HL-60/S4 (cell line): ENCODE results near the gene IFNA14.
"Not testable (repeated sequence)": the region's sequence is repeated elsewhere in the genome, so short reads cannot be mapped to it uniquely, and the experiment has no call there.

Experiments
- in situ Hi-C: fragments of 300-500 bp; cut with MboI; formaldehyde crosslinking; loops from 2 replicates; pipeline ENCODE4 v1.14.3; 2022; ENCODE audit warnings: low sequenced_read_pairs

IFNA14 gene

DNA sequence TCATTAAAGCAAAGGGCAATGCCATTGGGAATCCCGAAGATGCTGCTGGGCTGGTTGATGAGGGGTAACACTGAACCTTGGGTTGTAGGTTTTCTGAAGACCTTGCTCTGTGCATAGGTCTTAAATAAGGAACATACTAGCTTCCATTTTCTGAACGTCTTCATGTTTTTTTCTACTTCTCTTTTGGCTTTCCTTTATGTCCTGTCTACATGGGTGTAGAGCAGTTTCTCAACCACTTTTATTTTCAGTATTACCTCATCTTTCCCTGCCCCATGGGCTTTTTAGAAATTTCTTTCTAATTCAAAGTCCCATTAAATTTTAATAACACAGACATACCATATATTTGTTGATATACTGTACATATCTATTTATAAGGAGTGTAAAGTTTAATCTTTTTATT lies at the start of gene IFNA14:
IFNA14 (minus strand) TSS at position 95 of the 400 bp plus-strand sequence; CDS start at position 25, 70 bp downstream.
- in situ Hi-C loops: no loop called here

DNA sequence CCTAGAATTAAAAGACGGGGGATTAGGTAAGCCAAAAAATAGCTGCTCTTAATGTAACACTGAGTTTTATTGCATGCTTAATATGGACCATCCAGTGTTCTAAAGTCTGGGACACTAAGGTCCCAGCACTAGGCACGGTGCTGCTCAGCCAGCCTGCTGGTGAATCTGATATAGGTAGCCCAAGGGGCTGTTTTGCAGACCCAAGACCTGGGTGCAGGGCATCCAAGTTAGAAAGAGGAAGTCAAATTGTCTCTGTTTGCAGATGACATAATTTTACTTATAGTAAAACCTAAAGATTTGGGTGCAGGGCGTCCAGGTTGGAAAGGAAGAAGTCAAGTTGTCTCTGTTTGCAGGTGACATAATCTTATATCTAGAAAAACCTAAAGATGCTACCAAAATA lies 47.5 kb upstream of the IFNA14 start:
- in situ Hi-C loops: no loop called here

DNA sequence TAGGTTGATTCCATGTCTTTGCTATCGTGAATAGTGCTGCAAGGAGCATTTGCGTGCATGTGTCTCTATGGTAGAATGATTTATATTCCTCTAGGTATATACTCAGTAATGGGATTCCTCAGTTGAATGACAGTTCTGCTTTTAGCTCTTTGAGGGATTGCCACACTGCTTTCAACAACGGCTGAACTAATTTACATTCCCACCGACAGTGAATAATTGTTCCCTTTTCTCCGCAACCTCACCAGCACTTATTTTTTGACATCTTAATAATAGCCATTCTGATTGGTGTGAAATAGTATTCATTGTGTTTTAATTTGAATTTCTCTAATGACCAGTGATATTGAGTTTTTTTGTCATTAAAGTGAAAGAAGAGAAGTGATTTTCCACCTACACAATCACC lies 46.9 kb upstream of the IFNA14 start:
- in situ Hi-C loops: no loop called here

DNA sequence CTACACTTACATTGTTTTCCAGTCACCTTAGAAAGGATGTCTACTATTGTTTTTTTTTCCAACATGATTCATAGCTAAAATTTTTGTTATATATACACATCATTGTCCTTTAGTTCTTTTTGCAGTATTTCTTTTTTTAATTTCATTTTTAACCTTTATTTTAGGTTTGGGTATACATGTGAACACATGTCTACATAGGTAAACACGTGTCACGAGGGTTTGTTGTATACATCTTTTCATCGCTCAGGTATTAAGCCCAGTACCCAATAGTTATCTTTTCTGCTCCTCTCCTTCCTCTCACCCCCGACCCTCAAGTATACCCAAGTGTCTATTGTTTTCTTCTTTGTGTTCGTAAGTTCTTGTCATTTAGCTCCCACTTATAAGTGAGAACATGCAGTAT lies 46.3 kb upstream of the IFNA14 start:
- in situ Hi-C loops: no loop called here

DNA sequence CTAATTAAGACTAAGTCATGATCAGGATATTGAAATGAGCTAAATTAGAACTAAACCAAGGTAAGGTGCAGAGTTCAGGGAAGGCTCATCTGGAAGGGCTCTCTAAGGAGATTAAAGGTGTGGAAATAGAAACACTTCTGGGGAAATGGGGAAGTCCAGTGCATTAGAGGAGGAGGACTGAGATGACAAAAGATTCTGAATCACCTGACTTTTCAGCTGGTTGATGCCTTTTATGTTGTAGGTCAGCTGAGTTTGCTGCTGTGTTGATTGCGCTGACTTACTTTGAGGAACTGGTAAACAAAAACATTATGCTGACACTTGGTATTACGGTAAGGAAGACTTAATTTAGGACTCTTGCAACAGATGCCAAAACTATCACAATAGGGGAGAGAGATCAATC lies 41.5 kb upstream of the IFNA14 start:
- in situ Hi-C loops: no loop called here

DNA sequence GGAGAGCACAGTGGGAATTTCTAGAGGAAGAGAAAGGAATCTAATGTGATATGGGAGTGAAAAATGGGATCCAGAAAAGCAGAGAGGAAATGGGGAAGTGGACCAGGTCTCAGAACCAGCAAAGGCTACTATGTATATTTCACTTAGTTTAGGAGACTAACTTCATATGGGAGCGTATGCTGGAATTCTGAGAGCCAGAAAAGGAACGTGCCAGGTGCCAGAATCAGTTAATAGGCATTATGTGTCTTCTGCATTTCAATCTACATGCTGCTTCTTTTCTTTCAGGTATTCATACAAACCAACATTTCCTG lies 28.5 kb upstream of the IFNA14 start:
- in situ Hi-C loops: no loop called here

DNA sequence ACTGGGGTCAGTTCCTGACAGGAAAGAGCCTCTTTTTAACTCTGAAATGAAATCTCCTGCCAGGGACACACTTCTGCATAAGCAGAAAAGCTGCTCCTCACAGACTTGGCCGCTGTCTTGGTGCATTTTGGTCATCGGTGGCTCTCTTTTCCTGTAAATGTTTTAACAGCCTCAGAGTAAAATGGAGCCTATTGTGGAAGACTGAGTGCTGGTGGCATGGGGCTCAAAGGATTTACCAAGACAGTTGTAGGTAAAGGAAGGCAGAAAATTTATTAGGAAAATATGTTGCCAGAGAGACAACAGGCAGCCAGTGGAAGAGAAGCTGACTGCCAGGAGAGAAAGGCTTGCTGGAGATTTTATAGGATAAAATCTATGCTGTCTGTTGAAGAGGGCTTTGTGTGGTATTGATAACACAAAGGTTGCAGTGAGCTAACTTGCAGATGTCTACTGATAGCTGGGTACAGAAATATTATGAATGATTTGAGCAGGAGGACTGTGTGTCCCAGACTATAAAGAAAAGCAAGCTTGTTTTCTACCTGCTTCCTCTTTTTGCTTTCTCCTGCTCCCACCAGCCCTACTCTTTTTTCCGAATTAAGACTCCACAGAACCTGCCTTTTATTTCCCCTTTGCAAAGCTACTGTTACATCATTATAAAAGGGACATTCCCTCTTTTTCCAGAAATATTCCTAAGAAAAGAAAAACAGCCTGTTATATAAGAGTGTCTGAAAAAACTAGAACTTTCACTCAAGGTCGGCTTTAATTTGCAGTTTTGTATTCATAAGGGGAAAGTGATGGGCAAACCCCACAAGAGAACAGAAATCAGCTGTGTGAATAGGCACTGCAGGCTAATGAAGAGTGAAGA lies 27.9 kb upstream of the IFNA14 start:
- in situ Hi-C loops: no loop called here

DNA sequence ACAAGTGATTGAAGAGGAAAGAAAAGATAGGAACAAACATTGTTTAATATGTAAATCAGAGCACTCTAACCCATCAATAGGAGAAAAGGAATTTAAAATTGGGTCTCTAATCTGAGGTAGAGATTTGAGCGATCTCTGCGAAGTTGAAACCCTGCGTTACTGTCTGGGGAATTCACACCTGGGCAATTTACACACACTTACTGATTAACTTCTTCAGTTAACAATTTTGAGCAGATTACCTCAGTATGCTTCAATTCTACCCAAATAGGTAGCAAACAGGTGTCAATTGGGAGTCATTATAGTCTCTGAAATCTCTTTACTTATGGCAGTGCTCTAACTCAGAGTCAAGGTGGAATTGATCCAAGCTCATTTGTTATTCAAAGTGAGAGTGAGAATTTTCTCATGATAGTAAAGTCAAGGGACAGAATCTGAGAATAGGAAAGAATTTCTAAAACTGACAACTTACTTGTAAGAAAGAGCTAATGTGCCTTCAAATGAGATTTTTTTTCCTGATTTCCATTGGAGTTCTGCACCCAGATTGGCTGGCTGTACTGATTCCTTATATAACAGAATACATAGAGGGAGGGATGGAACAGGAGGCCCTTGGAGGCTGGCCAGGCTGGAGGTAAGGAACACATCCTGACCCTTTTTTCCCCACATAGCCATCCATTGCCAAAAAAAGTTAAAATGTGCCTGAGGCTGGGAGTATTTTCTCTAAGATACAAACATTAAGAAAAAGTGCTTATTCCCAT lies 27.1 kb upstream of the IFNA14 start:
- in situ Hi-C loops: no loop called here

DNA sequence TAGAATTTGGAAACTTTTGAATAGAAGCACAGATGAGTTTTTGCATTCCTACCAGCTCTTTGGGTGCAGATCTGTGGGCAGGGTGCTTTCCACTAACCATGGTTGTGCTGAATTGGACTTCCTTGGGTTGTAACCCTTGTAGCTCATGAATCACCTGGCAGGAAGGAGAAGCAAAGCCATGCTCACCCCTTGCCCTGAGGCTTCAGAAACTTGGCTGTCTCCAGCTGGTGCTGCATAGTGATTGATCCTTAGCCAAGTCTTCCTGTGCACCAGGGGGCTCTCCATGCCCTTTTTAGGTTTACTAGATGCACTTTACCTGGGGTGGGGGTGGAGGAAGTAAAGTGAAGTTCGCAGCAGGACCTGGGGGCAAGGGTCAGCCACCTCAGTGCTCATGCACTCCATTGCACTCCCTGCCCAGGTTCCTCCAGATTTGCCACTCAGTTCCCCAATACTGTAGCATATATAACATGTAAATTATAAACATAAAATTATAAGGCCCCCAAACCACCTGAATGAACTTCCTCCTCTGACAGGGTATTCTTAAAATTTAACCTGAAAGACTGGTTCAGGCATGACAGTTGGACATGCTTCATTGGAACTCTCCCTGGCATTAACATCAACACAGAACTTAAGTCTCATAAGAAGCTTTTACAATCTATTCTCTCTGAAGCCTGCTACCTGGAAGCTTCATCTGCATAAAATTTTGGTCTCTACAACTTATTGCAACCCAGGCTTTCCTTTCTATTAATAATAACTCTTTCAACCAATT lies 25.8 kb upstream of the IFNA14 start:
- in situ Hi-C loops: no loop called here

DNA sequence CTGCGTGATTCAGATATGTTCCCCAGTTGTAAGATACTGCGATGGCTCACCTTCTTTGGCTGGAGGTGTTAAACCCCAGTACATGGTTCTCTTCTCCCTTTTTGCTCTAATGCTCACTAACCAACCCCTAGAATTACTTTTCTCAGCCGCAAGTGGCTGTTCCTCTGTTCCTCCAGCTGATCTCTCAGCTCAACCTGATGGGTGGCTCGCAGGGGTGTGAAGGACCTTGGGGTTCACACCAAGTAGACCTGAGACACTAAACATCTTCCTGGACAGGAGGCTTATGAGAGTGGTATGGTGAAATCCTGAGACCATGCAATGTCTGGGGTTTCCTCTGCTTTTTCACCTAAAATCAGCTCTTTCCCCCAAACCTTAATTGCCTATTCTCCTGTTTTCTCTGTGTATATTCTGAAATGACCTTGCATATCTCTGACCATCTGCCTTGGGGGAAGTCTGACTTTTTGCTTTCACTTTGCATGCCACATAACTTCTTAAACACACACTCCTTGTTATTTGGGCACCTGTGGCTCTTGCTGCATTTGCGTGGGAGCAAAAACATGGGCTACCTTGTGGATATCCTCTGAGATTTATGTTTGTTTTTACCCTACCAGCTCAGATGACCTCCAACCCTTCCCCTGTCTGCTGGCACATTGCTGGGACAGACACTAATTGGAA lies 15.9 kb upstream of the IFNA14 start:
- in situ Hi-C loops: no loop called here

DNA sequence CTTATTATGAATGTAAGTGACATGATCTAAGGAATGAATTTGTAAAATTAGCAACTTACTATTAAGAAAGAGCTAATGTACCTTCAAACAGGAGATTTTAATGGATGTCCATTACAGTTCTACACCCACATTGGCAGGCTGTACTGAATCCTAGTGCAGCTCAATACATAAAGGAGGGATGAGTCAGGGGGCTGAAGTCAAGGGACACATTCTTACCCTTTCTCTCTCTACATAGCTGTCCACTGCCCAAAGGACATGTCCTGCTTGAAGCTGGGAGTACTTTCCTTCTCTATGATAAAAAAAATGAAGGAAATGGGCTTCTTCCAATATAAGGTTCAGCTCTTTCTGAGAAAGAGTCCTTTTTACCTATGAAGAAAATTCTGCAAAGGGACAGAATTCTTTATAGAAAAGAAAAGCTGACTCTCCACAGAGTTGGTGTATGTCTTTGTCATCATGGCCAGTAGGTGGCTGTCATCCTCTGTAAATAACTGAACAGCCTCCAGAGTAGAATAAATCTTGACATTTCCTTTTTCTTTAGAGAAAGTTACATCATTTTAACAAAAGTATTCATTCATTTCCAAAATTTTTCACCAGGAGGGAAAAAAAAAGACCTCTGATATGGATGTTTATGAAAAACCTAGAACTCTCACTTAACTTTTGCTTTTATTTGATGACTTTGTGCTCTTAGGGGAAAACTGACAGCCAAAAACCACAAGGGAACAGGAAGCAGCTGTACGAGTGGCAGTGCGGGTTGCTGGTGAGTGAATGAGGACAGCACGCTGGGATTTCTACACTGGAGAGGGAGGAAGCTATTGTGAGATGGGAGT lies 13.1 kb upstream of the IFNA14 start:
- in situ Hi-C loops: no loop called here

DNA sequence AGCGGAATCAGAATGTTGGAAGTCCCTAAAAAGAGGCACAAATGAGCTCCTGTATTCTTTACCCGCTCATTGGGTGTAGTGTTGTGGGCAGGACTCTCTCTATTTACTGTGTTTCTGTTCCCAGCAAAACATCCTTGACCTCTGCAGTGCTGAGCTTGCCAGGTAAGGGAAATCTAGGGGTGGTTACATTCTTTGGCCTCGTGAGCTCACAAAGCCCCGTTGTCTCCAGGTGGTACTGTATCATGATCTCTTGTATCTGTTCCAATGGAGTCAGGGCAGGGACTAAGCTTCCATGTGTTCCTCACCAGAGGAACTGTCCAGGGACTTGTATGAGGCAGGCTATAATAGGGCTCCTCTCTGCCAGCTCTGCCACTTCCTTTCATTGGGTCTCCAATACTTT lies 11.8 kb upstream of the IFNA14 start:
- in situ Hi-C loops: no loop called here

DNA sequence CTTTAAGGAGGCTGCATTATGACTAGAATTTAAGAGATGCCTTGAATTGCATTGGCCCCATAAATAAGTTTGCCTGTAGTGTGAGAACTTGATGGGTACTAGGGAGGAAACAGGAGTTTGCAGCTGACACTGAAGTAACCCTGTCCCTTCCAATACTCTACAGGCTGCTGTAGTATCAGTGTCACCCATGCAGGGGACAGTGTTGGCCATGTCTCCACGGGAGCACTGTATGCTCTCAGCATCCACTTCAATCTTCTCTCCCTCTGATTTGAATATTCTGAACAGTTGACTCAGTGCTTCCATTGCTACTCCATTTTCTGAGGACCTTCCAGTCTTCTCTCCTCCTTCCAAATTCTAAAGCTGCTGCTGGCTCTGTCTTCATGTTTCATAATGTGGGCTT lies 11.4 kb upstream of the IFNA14 start:
- in situ Hi-C loops: no loop called here

DNA sequence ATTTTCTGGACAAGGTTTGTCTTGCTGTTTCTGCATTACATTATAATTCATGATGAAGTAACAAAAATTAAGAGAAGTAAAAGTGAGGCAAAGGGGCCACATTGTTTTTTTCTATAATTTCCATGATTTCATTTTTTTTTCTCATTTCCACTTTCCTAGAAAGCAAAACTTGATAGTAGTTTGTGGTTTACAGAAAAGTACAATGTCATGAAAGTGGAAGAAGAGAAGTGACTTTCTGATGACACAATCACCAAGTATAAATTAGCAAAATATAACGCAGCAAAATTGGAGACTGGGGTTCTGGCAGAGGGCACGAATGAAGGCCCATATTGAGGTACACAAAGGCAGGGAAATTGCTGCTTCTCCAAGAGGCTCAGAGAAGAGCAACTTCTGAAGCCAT lies 5.0 kb upstream of the IFNA14 start:
- in situ Hi-C loops: no loop called here

DNA sequence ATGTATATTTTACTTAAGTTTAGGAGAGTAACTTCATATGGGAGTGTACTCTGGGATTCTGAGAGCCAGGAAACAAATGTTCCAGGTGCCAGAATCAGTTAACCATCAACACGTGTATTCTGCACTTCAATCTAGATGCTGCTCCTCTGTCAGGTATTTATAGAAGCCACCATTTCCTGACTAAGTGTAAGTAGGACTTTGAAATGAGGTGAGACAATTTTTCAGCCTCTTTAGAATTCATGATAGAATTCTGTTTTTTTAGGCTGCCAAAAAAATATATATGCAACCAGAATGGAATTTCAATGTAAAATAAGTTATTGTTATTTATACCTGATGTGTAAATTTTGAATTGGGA lies 3.5 kb downstream of the IFNA14 start:
- in situ Hi-C loops: not testable (repeated sequence)

DNA sequence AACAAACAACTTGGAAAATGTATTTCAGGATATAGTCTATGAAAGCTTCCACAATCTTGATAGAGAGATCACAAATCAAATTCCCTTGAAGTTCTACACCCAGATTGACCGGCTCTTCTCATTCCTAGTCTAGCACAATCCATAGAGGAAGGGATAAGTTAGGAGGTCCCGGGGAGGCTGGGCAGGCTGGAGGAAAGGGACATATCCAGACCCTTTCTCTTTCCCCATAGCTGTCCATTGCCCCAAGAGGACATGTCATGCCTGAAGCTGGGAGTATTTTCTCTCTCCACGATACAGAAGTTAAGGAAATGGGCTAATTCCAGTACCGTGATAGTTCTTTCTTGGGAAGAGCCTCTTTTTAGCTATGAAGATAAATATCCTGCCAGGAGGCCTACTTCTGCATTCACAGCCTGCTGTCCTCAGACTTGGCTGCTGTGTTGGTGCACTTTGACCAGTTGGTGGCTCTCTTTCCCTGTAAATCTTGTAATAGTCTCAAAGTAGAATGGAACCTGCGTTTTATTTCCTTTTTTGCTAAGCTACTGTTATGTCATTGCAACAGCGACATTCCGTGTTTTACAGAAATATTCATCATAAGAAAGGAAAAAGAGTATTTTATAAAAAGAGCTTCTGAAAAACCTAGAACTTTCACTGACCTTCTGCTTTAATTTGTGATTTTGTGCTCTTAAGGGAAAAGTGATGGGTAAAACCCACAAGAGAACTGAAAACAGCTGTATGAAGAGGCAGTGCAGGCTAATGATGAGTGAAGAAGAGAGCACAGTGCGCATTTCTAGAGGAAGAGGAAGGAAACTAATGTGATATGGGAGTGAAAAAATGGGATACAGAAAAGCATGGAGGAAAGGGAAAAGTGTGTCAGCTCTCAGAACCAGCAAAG lies 4.1 kb downstream of the IFNA14 start:
- in situ Hi-C loops: not testable (repeated sequence)

DNA sequence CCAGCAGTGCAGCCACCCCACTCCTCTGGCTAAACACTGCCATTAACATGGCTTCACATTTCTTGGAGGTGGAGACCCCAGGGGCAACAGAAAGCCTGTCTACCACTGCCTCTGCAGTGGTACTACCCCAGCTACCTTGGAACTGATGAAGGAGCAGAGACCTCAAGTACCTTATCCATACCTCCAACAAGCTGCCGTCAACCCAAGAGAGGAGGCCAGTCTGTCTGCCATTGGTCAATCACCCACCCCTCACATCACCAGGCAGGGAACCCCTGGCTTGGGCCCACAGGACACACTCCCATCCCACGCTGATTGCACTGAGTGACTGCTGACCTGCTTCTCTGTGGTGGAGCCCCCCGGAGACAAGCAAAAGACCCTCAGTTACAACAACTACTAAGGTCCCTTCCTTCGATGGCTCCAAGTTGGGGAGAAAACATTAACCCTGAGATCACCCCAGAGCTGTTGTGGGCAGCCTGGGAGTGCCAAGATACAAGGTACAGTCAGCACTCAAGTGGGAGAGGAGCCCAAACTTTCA lies 5.6 kb downstream of the IFNA14 start:
- in situ Hi-C loops: no loop called here

DNA sequence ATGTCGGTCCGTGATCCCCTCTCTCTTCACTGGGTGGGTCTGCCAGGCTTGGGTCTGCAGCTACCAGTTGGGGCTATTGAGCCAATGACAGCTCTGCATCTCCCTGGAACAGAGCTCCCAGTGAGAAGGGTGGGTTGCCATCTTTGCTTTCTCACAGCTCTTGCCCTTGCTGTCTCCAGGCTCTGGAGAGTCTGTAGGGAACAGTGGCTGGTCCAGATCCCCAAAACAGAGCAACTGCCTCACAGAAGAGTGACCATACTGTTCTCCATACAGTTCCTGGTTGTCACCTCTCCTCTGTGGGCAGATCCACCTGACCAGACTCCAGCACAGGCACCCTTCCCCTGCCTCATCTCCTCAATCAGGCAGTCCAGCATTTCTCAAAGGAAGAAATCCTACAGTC lies 6.5 kb downstream of the IFNA14 start:
- in situ Hi-C loops: no loop called here

DNA sequence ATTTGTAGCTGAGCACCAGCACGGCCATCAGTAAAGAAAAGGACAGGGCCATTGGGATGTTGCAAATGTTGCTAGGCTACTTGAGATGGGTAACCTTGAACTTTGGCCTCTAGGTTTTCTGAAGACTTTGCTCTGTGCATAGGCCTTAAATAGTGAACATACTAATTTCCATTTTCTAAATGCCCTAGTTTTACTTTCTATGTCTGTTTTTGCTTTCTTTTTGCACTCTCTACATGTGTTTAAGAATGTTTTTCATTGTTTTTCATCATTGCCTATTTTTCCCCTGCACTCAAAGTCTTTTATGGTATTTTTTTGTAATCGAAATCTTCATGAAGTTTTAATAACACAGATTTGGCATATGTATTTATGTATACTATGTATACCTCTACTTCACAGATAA lies 11.7 kb downstream of the IFNA14 start, which contains the start of gene IFNA17:
IFNA17 (minus strand) TSS at position 101 of the 400 bp plus-strand sequence; CDS start at position 52, 49 bp downstream.
- in situ Hi-C loops: no loop called here
